H1 (cell line): ENCODE results near the gene NDUFA7. TPM values are rescaled to one million over a fixed set of nuclear protein-coding genes. Genes with fewer than 3 reads are reported as not detected.

ENCODE experiments used
- CTCF ChIA-PET: fragments of 300-600 bp; sonication (Branson Sonifier 250); formaldehyde crosslinking; loops from one replicate; lab custom pipeline; 2021; ENCODE audit not compliant: partially characterized antibody; lab: Charles Lee
- POLR2A ChIA-PET: fragments of 300-600 bp; sonication (Branson Sonifier 250); formaldehyde crosslinking; loops from one replicate; lab custom pipeline; 2021; ENCODE audit warnings: inconsistent platforms; ENCODE audit not compliant: partially characterized antibody; lab: Charles Lee
- DNase-seq, 2 experiments: peaks; one replicate each; pipeline versions ENCODE4 v3.0.0 to v3.0.0-alpha.2; 2010 to 2022; ENCODE audit warnings: low spot score in 2 of 2, low read depth in 1 of 2, mixed read lengths in 1 of 2
- FAIRE-seq: peaks from 2 replicates; lab custom pipeline; 2011; peaks lifted over from hg19 to GRCh38; lab: Jason Lieb, UNC
- H2AFZ ChIP-seq: 2 replicates; pipeline ENCODE4 v1.8.1; 2012; ENCODE audit warnings: low read length, inconsistent platforms
- H2AK5ac ChIP-seq: 2 replicates; pipeline ENCODE4 v1.6.1; 2013; ENCODE audit warnings: low read depth, low read length
- H2BK120ac ChIP-seq: replicated peaks from 2 replicates; pipeline ENCODE3; 2013; ENCODE audit warnings: low read depth, low read length, inconsistent platforms
- H2BK12ac ChIP-seq: 2 replicates; pipeline ENCODE4 v1.6.1; 2013; ENCODE audit warnings: low read depth, low read length
- H2BK15ac ChIP-seq: 2 replicates; pipeline ENCODE4 v1.6.1; 2013; ENCODE audit warnings: low read length
- H2BK20ac ChIP-seq: 2 replicates; pipeline ENCODE4 v1.6.1; 2013; ENCODE audit warnings: low read length
- H2BK5ac ChIP-seq: 2 replicates; pipeline ENCODE4 v1.6.1; 2013; ENCODE audit warnings: low read depth, low read length
- H3K14ac ChIP-seq: 2 replicates; pipeline ENCODE4 v1.6.1; 2013; ENCODE audit warnings: inconsistent platforms; ENCODE audit not compliant: insufficient read length
- H3K18ac ChIP-seq: 2 replicates; pipeline ENCODE4 v1.6.1; 2013; ENCODE audit warnings: low read length; ENCODE audit errors: extremely low read depth
- H3K23ac ChIP-seq: 2 replicates; pipeline ENCODE4 v1.6.1; 2013; ENCODE audit warnings: inconsistent platforms; ENCODE audit not compliant: insufficient read length
- H3K23me2 ChIP-seq: 2 replicates; pipeline ENCODE4 v1.6.1; 2013; ENCODE audit warnings: low read depth, low read length
- H3K27ac ChIP-seq: 2 replicates; pipeline ENCODE4 v1.6.1; 2011; ENCODE audit warnings: low read depth, low read length, inconsistent platforms
- H3K27me3 ChIP-seq, 4 experiments: replicated peaks in 1 of 4; 1 replicate in 1 of 4; 2 replicates in 3 of 4; pipeline versions ENCODE4 v1.6.1 to v1.8.1; 2011 to 2013; ENCODE audit warnings: low read length in 3 of 4, mild to moderate bottlenecking in 3 of 4, inconsistent platforms in 2 of 4, mixed read lengths in 2 of 4, moderate library complexity in 1 of 4; ENCODE audit not compliant: control insufficient read depth in 3 of 4, insufficient read depth in 3 of 4; ENCODE audit errors: extremely low read depth in 1 of 4
- H3K36me3 ChIP-seq, 4 experiments: 2 replicates each; pipeline versions ENCODE4 v1.6.1 to v1.8.1; 2011 to 2013; ENCODE audit warnings: mild to moderate bottlenecking in 4 of 4, low read length in 3 of 4, moderate library complexity in 2 of 4, control low read depth in 1 of 4, inconsistent platforms in 1 of 4; ENCODE audit not compliant: insufficient read depth in 4 of 4, control insufficient read depth in 2 of 4
- H3K4ac ChIP-seq: replicated peaks from 2 replicates; pipeline ENCODE3; 2013; ENCODE audit warnings: low read length, low read depth, mixed read lengths, inconsistent platforms; ENCODE audit not compliant: insufficient read length
- H3K4me1 ChIP-seq, 4 experiments: replicated peaks in 1 of 4; 1 replicate in 1 of 4; 2 replicates in 3 of 4; pipeline versions ENCODE4 v1.6.1 to v1.8.1; 2011 to 2013; ENCODE audit warnings: low read length in 3 of 4, inconsistent platforms in 2 of 4, mixed read lengths in 1 of 4; ENCODE audit not compliant: insufficient read depth in 4 of 4, control insufficient read depth in 3 of 4
- H3K4me2 ChIP-seq, 2 experiments: 2 replicates each; pipeline versions ENCODE4 v1.6.1 to v1.8.1; 2011 to 2013; ENCODE audit warnings: low read depth in 2 of 2, low read length in 2 of 2, control low read depth in 1 of 2, inconsistent platforms in 1 of 2, mild to moderate bottlenecking in 1 of 2; ENCODE audit not compliant: insufficient read depth in 1 of 2
- H3K4me3 ChIP-seq, 4 experiments: fragments of 200-600, 300-600 bp in 1 of 4; sonication (generic), shearing (Covaris generic), sonication (Bioruptor Twin) in 1 of 4; 2 replicates each; pipeline versions ENCODE4 v1.5.1 to v1.8.1; 2011 to 2016; ENCODE audit warnings: low read length in 4 of 4, low read depth in 3 of 4, control low read depth in 2 of 4, inconsistent platforms in 2 of 4, mild to moderate bottlenecking in 2 of 4, mixed read lengths in 1 of 4, moderate library complexity in 1 of 4; ENCODE audit not compliant: insufficient read depth in 2 of 4; ENCODE audit errors: extremely low read depth in 1 of 4
- H3K56ac ChIP-seq: replicated peaks from 2 replicates; pipeline ENCODE3; 2013; ENCODE audit warnings: low read depth, mild to moderate bottlenecking, mixed read lengths, low read length, inconsistent platforms; ENCODE audit not compliant: insufficient read length
- H3K79me1 ChIP-seq: 2 replicates; pipeline ENCODE4 v1.6.1; 2013; ENCODE audit warnings: low read depth, low read length, control low read depth
- H3K79me2 ChIP-seq, 2 experiments: 2 replicates each; pipeline versions ENCODE4 v1.6.1 to v1.8.1; 2012 to 2013; ENCODE audit warnings: low read length in 2 of 2, mild to moderate bottlenecking in 2 of 2, inconsistent platforms in 1 of 2; ENCODE audit not compliant: insufficient read depth in 2 of 2, control insufficient read depth in 1 of 2
- H3K9ac ChIP-seq, 4 experiments: replicated peaks in 1 of 4; 1 replicate in 1 of 4; 2 replicates in 3 of 4; pipeline versions ENCODE4 v1.6.1 to v1.8.1; 2011 to 2013; ENCODE audit warnings: low read depth in 3 of 4, low read length in 3 of 4, control low read depth in 2 of 4, mild to moderate bottlenecking in 2 of 4, moderate library complexity in 2 of 4, inconsistent platforms in 1 of 4; ENCODE audit errors: extremely low read depth in 1 of 4
- H3K9me3 ChIP-seq, 2 experiments: 2 replicates each; pipeline versions ENCODE4 v1.6.1 to v1.8.1; 2012 to 2013; ENCODE audit warnings: mild to moderate bottlenecking in 2 of 2, moderate library complexity in 2 of 2, control low read depth in 1 of 2, inconsistent platforms in 1 of 2, low read depth in 1 of 2, low read length in 1 of 2, mixed read lengths in 1 of 2; ENCODE audit not compliant: insufficient read depth in 2 of 2
- H4K20me1 ChIP-seq, 2 experiments: replicated peaks in 1 of 2; 2 replicates each; pipeline versions ENCODE3 to v1.8.1; 2011 to 2013; ENCODE audit warnings: inconsistent platforms in 2 of 2, low read length in 2 of 2, mild to moderate bottlenecking in 1 of 2; ENCODE audit not compliant: insufficient read depth in 2 of 2, control insufficient read depth in 1 of 2
- H4K5ac ChIP-seq: 2 replicates; pipeline ENCODE4 v1.6.1; 2013; ENCODE audit warnings: low read length, low read depth, mixed read lengths, inconsistent platforms; ENCODE audit not compliant: insufficient read length
- H4K8ac ChIP-seq: 2 replicates; pipeline ENCODE4 v1.8.0; 2013; ENCODE audit warnings: mild to moderate bottlenecking, moderate library complexity, low read length, inconsistent platforms; ENCODE audit not compliant: insufficient read depth; ENCODE audit errors: extremely low read depth
- H4K91ac ChIP-seq: replicated peaks from 2 replicates; pipeline ENCODE3; 2013; ENCODE audit warnings: low read length, mixed read lengths, inconsistent platforms; ENCODE audit not compliant: insufficient read length
- ATF2 ChIP-seq: IDR thresholded peaks from 2 replicates; pipeline ENCODE4 v1.6.1; 2012; ENCODE audit warnings: low read length, inconsistent platforms
- BACH1 ChIP-seq: IDR thresholded peaks from 2 replicates; pipeline ENCODE4 v1.6.1; 2012; ENCODE audit warnings: low read length, improper control_type of control experiment
- CTBP2 ChIP-seq: IDR thresholded peaks from 2 replicates; pipeline ENCODE4 v1.7.0; 2011; ENCODE audit warnings: borderline replicate concordance, mild to moderate bottlenecking, moderate library complexity, mixed read lengths, low read length; ENCODE audit not compliant: insufficient read depth, insufficient read length
- FOSL1 ChIP-seq: IDR thresholded peaks from 2 replicates; pipeline ENCODE4 v1.6.1; 2011; ENCODE audit warnings: mild to moderate bottlenecking, low read depth, low read length, moderate library complexity; ENCODE audit not compliant: insufficient read depth
- GABPA ChIP-seq: IDR thresholded peaks from 2 replicates; pipeline ENCODE4 v1.6.1; 2011; ENCODE audit warnings: mild to moderate bottlenecking, low read length, moderate library complexity, borderline replicate concordance; ENCODE audit not compliant: insufficient read depth
- JUND ChIP-seq: IDR thresholded peaks from 2 replicates; pipeline ENCODE4 v1.6.1; 2011; ENCODE audit warnings: mild to moderate bottlenecking, improper control_type of control experiment, low read length
- NANOG ChIP-seq: IDR thresholded peaks from 2 replicates; pipeline ENCODE4 v1.6.1; 2011; ENCODE audit warnings: low read length, low read depth, mild to moderate bottlenecking, inconsistent platforms; ENCODE audit not compliant: insufficient read depth, poor library complexity, severe bottlenecking
- NRF1 ChIP-seq: IDR thresholded peaks from 2 replicates; pipeline ENCODE4 v1.6.1; 2011; ENCODE audit warnings: mild to moderate bottlenecking, low read depth, low read length, improper control_type of control experiment
- SP4 ChIP-seq: IDR thresholded peaks from 2 replicates; pipeline ENCODE4 v1.6.1; 2012; ENCODE audit warnings: low read length, inconsistent platforms
- TEAD4 ChIP-seq: IDR thresholded peaks from 2 replicates; pipeline ENCODE4 v1.6.1; 2012; ENCODE audit warnings: low read depth, low read length, inconsistent platforms, mixed read lengths
- WGBS, 2 experiments: shearing (Covaris generic) in 1 of 2; methylation state at CpG; one replicate each; pipeline versions ENCODE4 v1.1.6 to v1.1.7; 2013 to 2015; ENCODE audit warnings: low lambda C conversion rate in 2 of 2, mixed read lengths in 2 of 2, inconsistent platforms in 1 of 2, low coverage in 1 of 2, missing lambda C conversion rate in 1 of 2; ENCODE audit not compliant: insufficient replicate concordance in 2 of 2, insufficient coverage in 1 of 2, insufficient read length in 1 of 2; ENCODE audit errors: extremely low coverage in 1 of 2, missing lambda C conversion rate in 1 of 2; 5-methylcytosine and 5-hydroxymethylcytosine counted together
- polyA plus RNA-seq, 7 experiments: library from polyadenylated mRNA; depleted of rRNA in 3 of 7; stranded (reverse) in 5 of 7; unstranded in 2 of 7; fragments of >200 nt in 5 of 7; fragments of 200-250 nt in 2 of 7; gene quantifications; 1 replicate in 5 of 7; 2 replicates in 1 of 7; 4 replicates in 1 of 7; pipeline versions ENCODE4 v1.2.1 to v1.2.3, GENCODE V29; 2011 to 2013; ENCODE audit warnings: missing spikeins in 2 of 7, mixed read lengths in 2 of 7
- total RNA-seq: library from RNA; stranded (reverse); fragmentation: NEBNext Ultra II Directional; extraction: Animal tissue kit (Norgen Biotek cat#: 25700); gene quantifications from 2 replicates; pipeline ENCODE4 v1.2.1, GENCODE V29; 2021

The NDUFA7 gene
- total and polyA plus RNA-seq, 2 of the 8 experiments (the other 6 are each of a cell fraction or from before 2014, with no cell fraction given) = 54.4 to 286 TPM

- Histone ChIP-seq H3K18ac (0 out of 2 replicates have a peak overlapping the region, but pooled peaks have one; percentile 38), H3K56ac (peak overlapping the region; percentile 91), H4K8ac (peak overlapping the region; percentile 94), H4K20me1 (peaks cover 5 to 15% of the 10 kb centered on the region in 2 experiments), H2BK12ac (no peak overlapping the region), H3K23me2 (peaks cover 16% of the 10 kb centered on the region), H3K4me3 (peak overlapping the region; percentile 90 to 98 (median 97)), H3K27me3 (no peaks in the 10 kb centered on the region), H3K23ac (no peak overlapping the region), H3K27ac (peak overlapping the region; percentile 65), H3K79me1 (peaks cover 10% of the 10 kb centered on the region; the same call in 1 of the 2 replicates), H3K4me1 (peaks cover 0 to 13% (median 6%) of the 10 kb centered on the region in 4 experiments; a peak in 5 of 7 replicates), H2AFZ (no peak overlapping the region), H3K9ac (peak overlapping the region; percentile 80 to 95 (median 94)), H3K14ac (peak overlapping the region; percentile 32), H2BK120ac (no peak overlapping the region), H3K4me2 (peak overlapping the region; percentile 82 to 89), H3K9me3 (no peaks in the 10 kb centered on the region), H3K36me3 (peaks cover 13 to 20% (median 17%) of the 10 kb centered on the region in 4 experiments), H4K91ac (no peak overlapping the region), H2BK15ac (no peak overlapping the region), H2BK5ac (peak overlapping the region; percentile 60; the same call in 1 of the 2 replicates), H2BK20ac (no peak overlapping the region), H3K79me2 (peaks cover 0 to 33% of the 10 kb centered on the region in 2 experiments; a peak in 2 of 4 replicates), H3K4ac (peak overlapping the region; percentile 65), H2AK5ac (no peak overlapping the region), H4K5ac (peak overlapping the region; percentile 65)
- CTCF ChIA-PET = interaction anchor here (1.1 to 5.2 kb wide), 4 partner anchors 8 to 13 kb away, joined by 3 to 32 read pairs (median 5); no protein-coding TSS in a partner anchor
- POLR2A ChIA-PET = interaction anchor here (0.6 to 27.1 kb wide), 15 partner anchors 7 to 1257 kb away, joined by 3 to 583 read pairs (median 4); partner anchors contain the start of genes CD320, KANK3, NDUFA7 and RAB11B
- no peak for FAIRE-seq
- WGBS, 2 experiments = 37% methylated on average over 30 of the region's 30 CpGs; no CpG with 5 or more reads in 1 of the 2 experiments
- DNase-seq = no peak
- no peak for TF ChIP-seq CTBP2
- TF ChIP-seq FOSL1 = no peak
- TF ChIP-seq JUND = no peak
- no peak for TF ChIP-seq ATF2
- TF ChIP-seq TEAD4 = no peak
- TF ChIP-seq NRF1 = no peak
- no peak for TF ChIP-seq SP4
- no peak for TF ChIP-seq BACH1
- no peak for TF ChIP-seq NANOG
- no peak for TF ChIP-seq GABPA
Observed at GRCh38 chr19:8321986-8322637, 937 bp upstream of the NDUFA7 start.
